ES-I3 (cell line): ENCODE measurements around the gene COX4I2.
"Not testable (repeated sequence)": the region's sequence is repeated elsewhere in the genome, so short reads cannot be mapped to it uniquely, and the experiment has no call there.

Experiments
- H3K36me3 ChIP-seq: 2 replicates; pipeline ENCODE4 v1.6.1; 2013; ENCODE audit warnings: mild to moderate bottlenecking, low read length, control low read depth, moderate library complexity; ENCODE audit not compliant: insufficient read depth
- H3K4me1 ChIP-seq: 2 replicates; pipeline ENCODE4 v1.6.1; 2013; ENCODE audit warnings: mild to moderate bottlenecking, control low read depth, low read length; ENCODE audit not compliant: insufficient read depth
- H3K9ac ChIP-seq: 2 replicates; pipeline ENCODE4 v1.6.1; 2013; ENCODE audit warnings: low read depth, mild to moderate bottlenecking, low read length, moderate library complexity
- H3K9me3 ChIP-seq: 2 replicates; pipeline ENCODE4 v1.6.1; 2013; ENCODE audit warnings: mild to moderate bottlenecking, low read length, moderate library complexity; ENCODE audit not compliant: control insufficient read depth, insufficient read depth

The COX4I2 gene

GRCh38 chr20:31630187-31630790, 7.4 kb upstream of the COX4I2 start:
- Histone ChIP-seq H3K9me3 (no peaks in the 10 kb centered on the region), H3K4me1 (no peaks in the 10 kb centered on the region), H3K36me3 (no peaks in the 10 kb centered on the region), H3K9ac (no peak overlapping the region)

- no peak overlapping the region for H3K9ac ChIP-seq
- no peaks in the 10 kb centered on the region for H3K4me1 ChIP-seq
- no peaks in the 10 kb centered on the region for H3K9me3 ChIP-seq
- H3K36me3 ChIP-seq = no peaks in the 10 kb centered on the region
Observed at GRCh38 chr20:31632548-31633338, 5.0 kb upstream of the COX4I2 start.

- H3K9me3 ChIP-seq = no peaks in the 10 kb centered on the region
- H3K9ac ChIP-seq = no peak overlapping the region
- peaks cover 3% of the 10 kb centered on the region; the same call in 1 of the 2 replicates for H3K4me1 ChIP-seq
- no peaks in the 10 kb centered on the region for H3K36me3 ChIP-seq
Observed at GRCh38 chr20:31633339-31633914, 4.3 kb upstream of the COX4I2 start.

- H3K9me3 ChIP-seq = no peaks in the 10 kb centered on the region
- no peak overlapping the region for H3K9ac ChIP-seq
- no peaks in the 10 kb centered on the region for H3K36me3 ChIP-seq
- H3K4me1 ChIP-seq = peaks cover 3% of the 10 kb centered on the region; the same call in 1 of the 2 replicates
Observed at GRCh38 chr20:31638317-31638716, 605 bp downstream of the COX4I2 start.

GRCh38 chr20:31638816-31639215, 1.1 kb downstream of the COX4I2 start:
- no peak overlapping the region for H3K9ac ChIP-seq
- H3K4me1 ChIP-seq = peaks cover 3% of the 10 kb centered on the region; the same call in 1 of the 2 replicates
- H3K36me3 ChIP-seq = no peaks in the 10 kb centered on the region
- no peaks in the 10 kb centered on the region for H3K9me3 ChIP-seq

GRCh38 chr20:31640259-31640658, 2.5 kb downstream of the COX4I2 start:
- Histone ChIP-seq H3K36me3 (no peaks in the 10 kb centered on the region), H3K4me1 (peaks cover 3% of the 10 kb centered on the region; the same call in 1 of the 2 replicates), H3K9me3 (no peaks in the 10 kb centered on the region), H3K9ac (no peak overlapping the region)

- Histone ChIP-seq H3K9me3 (no peaks in the 10 kb centered on the region), H3K36me3 (no peaks in the 10 kb centered on the region)
Observed at GRCh38 chr20:31641391-31641790, 3.7 kb downstream of the COX4I2 start.

GRCh38 chr20:31642837-31643236, 5.1 kb downstream of the COX4I2 start:
- Histone ChIP-seq H3K36me3 (no peaks in the 10 kb centered on the region), H3K4me1 (peaks cover 3% of the 10 kb centered on the region; the same call in 1 of the 2 replicates), H3K9me3 (no peaks in the 10 kb centered on the region), H3K9ac (no peak overlapping the region)

More at GRCh38 chr20:31641391-31641790, 3.7 kb downstream of the COX4I2 start:
- Histone ChIP-seq H3K4me1 (peaks cover 3% of the 10 kb centered on the region; the same call in 1 of the 2 replicates), H3K9ac (no peak overlapping the region)

- no peaks in the 10 kb centered on the region for H3K36me3 ChIP-seq
- H3K4me1 ChIP-seq = no peaks in the 10 kb centered on the region
- H3K9me3 ChIP-seq = no peaks in the 10 kb centered on the region
- no peak overlapping the region for H3K9ac ChIP-seq
Observed at GRCh38 chr20:31643522-31643921, 5.8 kb downstream of the COX4I2 start.

GRCh38 chr20:31644701-31645100, 7.0 kb downstream of the COX4I2 start:
- no peaks in the 10 kb centered on the region for H3K4me1 ChIP-seq
- no peaks in the 10 kb centered on the region for H3K9me3 ChIP-seq
- H3K36me3 ChIP-seq = no peaks in the 10 kb centered on the region
- H3K9ac ChIP-seq = no peak overlapping the region

- not testable (repeated sequence) for H3K9ac ChIP-seq, H3K36me3 ChIP-seq, H3K9me3 ChIP-seq, H3K4me1 ChIP-seq
Observed at GRCh38 chr20:31648104-31648503, 10.4 kb downstream of the COX4I2 start.

GRCh38 chr20:31652917-31653396, 15.2 kb downstream of the COX4I2 start:
- H3K9ac ChIP-seq = no peak overlapping the region
- H3K36me3 ChIP-seq = no peaks in the 10 kb centered on the region
- no peaks in the 10 kb centered on the region for H3K9me3 ChIP-seq
- H3K4me1 ChIP-seq = no peaks in the 10 kb centered on the region

GRCh38 chr20:31653561-31653960, 15.8 kb downstream of the COX4I2 start:
- H3K36me3 ChIP-seq = no peaks in the 10 kb centered on the region
- no peaks in the 10 kb centered on the region for H3K9me3 ChIP-seq
- H3K4me1 ChIP-seq = no peaks in the 10 kb centered on the region
- no peak overlapping the region for H3K9ac ChIP-seq

- Histone ChIP-seq H3K4me1 (no peaks in the 10 kb centered on the region), H3K36me3 (no peaks in the 10 kb centered on the region), H3K9me3 (no peaks in the 10 kb centered on the region), H3K9ac (no peak overlapping the region)
Observed at GRCh38 chr20:31654534-31654933, 16.8 kb downstream of the COX4I2 start.
